HG02610 (cell line): ENCODE measurements around the gene ZBTB26.
A peak's percentile ranks its signal among the peaks of the same experiment; 100 is the strongest.
"Not testable (repeated sequence)": the region's sequence is repeated elsewhere in the genome, so short reads cannot be mapped to it uniquely, and the experiment has no call there.

ENCODE experiments used
- ATAC-seq: cut with Tn5 transposase; IDR thresholded peaks from one replicate; pipeline ENCODE4 v1.9.1; 2021; ENCODE audit warnings: mild to moderate bottlenecking, moderate library complexity; ENCODE audit not compliant: unreplicated experiment

ZBTB26 gene

GRCh38 chr9:122929796-122930354, 1.4 kb downstream of the ZBTB26 start:
- ATAC-seq = no peak

- no peak for ATAC-seq
Observed at GRCh38 chr9:122923947-122924346, 7.4 kb downstream of the ZBTB26 start.

GRCh38 chr9:122922713-122923112, 8.6 kb downstream of the ZBTB26 start:
- no peak for ATAC-seq

- ATAC-seq = no peak
Observed at GRCh38 chr9:122918310-122918709, 13.0 kb downstream of the ZBTB26 start.

GRCh38 chr9:122912964-122913673, 18.2 kb downstream of the ZBTB26 start, which contains the start of gene ZBTB6:
ZBTB6 (minus strand) TSS chr9:122913323; CDS start chr9:122912072, 1,251 bp downstream.
- peak; percentile 98 for ATAC-seq

GRCh38 chr9:122912671-122912963, 18.7 kb downstream of the ZBTB26 start:
- no peak for ATAC-seq

GRCh38 chr9:122906122-122906521, 25.2 kb downstream of the ZBTB26 start:
- not testable (repeated sequence) for ATAC-seq

- ATAC-seq = peak; percentile 80
Observed at GRCh38 chr9:122904823-122905710, 26.2 kb downstream of the ZBTB26 start, which contains the start of gene RC3H2. RC3H2 (minus strand) TSS chr9:122905359; CDS start chr9:122897509, 7,850 bp downstream.

GRCh38 chr9:122904466-122904822, 26.9 kb downstream of the ZBTB26 start:
- ATAC-seq = peak; percentile 27

GRCh38 chr9:122900791-122901190, 30.5 kb downstream of the ZBTB26 start:
- ATAC-seq = no peak

GRCh38 chr9:122897969-122898368, 33.3 kb downstream of the ZBTB26 start:
- no peak for ATAC-seq

GRCh38 chr9:122888480-122888879, 42.8 kb downstream of the ZBTB26 start:
- ATAC-seq = no peak

GRCh38 chr9:122883125-122883524, 48.2 kb downstream of the ZBTB26 start:
- no peak for ATAC-seq

GRCh38 chr9:122879443-122879842, 51.9 kb downstream of the ZBTB26 start:
- ATAC-seq = no peak

GRCh38 chr9:122875523-122875922, 55.8 kb downstream of the ZBTB26 start:
- peak; percentile 56 for ATAC-seq

GRCh38 chr9:122867276-122867675, 64.0 kb downstream of the ZBTB26 start:
- not testable (repeated sequence) for ATAC-seq

GRCh38 chr9:122866079-122866478, 65.2 kb downstream of the ZBTB26 start:
- no peak for ATAC-seq
